HG03039 (cell line): ENCODE measurements around the gene CRK.
"Not testable (repeated sequence)": the region's sequence is repeated elsewhere in the genome, so short reads cannot be mapped to it uniquely, and the experiment has no call there.

ENCODE experiments used
- ATAC-seq: cut with Tn5 transposase; IDR thresholded peaks from one replicate; pipeline ENCODE4 v1.9.1; 2021; ENCODE audit warnings: mild to moderate bottlenecking, moderate library complexity; ENCODE audit not compliant: unreplicated experiment

Gene CRK

DNA sequence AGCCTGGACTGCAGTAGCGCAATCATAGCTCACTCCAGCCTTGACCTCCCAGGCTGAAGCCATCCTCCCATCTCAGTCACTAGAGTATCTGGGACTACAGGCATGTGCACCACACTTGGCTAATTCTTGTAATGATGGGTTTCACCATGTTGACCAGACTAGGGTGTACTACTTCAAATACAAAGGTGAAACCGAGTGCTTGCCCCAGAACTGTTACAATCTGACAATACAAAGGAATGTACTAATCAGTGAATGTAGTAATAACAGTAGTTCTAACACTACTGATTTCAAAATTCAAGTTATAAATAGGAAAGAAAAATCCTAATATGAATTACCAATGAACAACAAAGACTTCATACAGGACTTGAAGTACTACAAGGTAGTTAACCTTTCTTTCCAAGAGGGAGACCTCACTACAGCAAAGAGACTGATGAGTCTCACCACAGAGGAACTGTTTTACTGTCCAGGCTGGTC, 24.4 kb downstream of the CRK start:
- no peak for ATAC-seq

DNA sequence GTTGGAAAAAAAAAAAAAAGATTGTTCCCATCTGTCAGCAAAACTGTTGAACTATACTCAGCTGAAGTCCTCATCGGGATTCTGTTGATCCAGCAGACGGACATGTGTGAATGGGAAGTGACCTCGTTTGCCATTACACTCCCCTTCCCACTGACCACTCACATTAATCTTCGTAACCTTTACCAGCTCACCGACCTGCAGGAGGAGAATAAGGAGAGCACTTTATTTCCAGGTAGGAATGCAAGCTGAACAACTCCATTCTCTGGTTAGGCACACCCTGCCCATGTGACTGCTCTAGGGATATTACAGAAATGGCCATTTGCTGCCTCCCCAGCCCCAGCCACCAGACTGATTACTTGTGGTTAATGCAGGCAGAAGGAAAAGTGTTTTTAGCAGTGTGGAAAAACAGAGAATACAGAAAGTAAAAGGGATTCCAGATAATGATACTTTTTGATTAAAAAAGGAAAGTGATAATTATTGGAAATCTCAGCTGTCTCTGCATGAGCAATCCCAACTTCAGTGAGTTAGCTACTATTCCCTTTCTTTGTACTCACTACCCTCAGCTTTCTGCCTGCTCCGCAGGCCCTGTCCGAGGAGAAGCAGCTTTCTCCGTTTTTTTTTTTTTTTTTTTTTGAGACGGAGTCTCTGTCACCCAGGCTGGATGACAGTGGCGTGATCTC, 32.4 kb downstream of the CRK start:
- no peak for ATAC-seq

DNA sequence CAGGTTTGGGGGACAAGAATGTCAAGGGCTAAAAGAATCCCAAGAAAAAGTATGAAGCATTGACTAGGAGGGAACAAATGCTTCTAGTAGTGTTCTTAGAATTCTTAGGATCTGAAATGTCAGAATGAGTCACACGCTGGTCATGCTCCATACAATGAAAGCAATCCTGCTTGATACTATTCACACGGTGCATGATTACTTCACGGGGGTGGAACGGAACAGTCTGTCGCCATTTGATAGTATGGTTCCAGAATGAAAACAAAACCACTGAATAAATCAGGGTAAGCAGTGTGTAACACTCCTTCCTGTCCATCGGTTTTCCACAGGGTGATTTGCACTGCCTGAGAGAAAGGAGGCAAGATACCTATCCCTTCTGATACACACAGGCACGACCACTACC, 33.1 kb downstream of the CRK start:
- no peak for ATAC-seq

DNA sequence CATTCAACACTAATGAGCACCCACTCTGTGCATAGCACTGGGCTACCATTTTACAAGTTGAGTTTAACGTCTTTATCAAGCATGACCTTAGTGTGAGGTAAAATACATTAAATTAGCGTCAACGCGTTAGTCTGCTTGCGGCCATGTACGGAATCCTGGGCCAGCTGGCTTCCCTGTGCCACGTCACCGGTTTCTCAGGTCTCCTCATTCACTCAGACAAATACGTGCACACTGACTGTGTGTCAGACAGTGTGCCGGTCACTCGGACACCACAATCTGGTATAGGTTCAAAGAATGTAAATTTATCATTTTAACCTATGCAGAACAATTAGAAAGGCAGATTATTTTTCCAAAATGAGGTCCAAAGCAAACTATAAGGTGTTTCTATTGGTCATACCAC, 34.6 kb downstream of the CRK start:
- ATAC-seq: no peak

DNA sequence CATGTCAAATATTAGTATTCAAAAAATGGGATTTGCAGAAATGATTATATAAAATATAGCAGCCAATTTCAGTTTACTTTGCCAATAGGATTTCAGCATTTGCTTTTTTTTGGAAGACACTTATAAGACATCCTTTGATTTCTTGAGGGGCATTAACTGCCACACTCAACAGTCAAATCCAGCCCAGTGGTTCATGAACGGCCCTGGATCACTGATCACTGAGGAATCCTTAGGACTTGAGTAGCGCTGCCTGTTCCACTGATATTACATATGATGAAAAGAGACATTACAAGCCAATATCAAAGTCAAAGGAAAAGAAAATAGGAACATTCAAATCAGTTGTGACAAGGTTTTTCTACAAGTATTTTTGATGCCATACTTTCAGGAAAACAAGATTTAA, 35.1 kb downstream of the CRK start:
- ATAC-seq: no peak

DNA sequence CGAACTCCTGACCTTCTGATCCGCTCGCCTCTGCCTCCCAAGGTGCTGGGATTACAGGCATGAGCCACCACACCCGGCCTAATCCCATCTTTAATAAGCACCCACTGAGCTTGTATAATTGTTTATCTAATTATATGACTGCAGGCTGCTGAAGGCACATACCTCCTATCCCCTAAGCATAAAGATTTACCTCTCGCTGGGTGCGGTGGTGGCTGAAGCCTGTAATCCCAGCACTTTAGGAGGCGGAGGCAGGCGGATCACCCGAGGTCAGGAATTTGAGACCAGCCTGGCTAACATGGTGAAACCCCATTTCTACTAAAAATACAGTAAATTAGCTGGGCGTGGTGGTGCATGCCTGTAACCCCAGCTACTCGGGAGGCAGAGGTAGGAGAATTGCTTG, 35.9 kb downstream of the CRK start:
- ATAC-seq: no peak

DNA sequence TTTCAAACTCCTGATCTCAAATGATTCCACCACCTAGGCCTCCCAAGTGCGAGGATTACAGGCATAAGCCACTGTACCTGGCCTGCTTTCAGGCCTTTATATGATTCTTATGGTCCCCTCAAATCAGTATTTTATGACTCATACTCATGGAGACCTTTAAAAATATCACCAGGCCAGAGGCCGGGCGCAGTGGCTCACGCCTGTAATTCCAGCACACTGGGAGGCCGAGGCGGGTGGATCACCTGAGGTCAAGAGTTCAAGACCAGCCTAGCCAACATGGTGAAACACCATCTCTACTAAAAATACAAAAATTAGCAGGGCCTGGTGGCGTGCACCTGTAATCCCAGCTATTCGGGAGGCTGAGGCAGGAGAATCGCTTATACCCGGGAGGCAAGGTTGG, 37.6 kb downstream of the CRK start:
- ATAC-seq: not testable (repeated sequence)

DNA sequence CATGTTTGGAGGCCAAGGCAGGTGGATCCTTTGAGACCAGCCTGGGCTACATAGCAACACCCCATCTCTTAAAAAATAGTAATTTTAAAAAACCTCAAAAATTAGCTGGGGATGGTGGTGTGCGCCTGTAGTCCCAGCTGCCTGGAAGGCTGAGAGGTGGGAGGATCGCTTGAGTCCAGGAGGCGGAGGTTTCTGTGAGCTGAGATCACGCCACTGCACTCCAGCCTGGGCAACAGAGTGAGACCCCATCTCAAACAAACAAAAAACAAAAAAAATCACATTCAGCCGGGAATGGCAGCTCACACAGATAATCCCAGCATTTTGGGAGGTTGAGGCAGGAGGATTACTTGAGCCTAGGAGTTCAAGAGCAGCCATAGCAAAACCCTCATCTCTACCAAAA, 39.6 kb downstream of the CRK start:
- ATAC-seq: no peak

DNA sequence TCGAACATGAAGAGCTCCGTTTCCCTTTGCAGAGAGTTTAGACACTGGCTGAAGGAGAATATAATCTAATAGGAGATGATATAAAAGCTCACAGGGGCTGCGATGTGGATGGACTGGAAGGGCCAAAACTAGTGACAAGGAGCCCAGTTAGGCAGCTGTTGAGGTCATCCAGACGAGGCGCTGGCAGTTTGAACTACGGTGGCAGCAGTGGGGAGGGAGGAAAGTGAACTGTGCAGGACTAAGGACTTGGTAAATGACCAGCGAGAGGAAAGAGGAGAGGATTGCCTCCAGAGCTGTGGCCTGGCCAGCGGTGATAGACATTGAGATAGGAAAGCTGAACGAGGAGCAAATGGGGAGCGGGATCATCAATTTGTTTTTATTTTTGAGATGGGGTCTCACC, 41.4 kb downstream of the CRK start:
- no peak for ATAC-seq

DNA sequence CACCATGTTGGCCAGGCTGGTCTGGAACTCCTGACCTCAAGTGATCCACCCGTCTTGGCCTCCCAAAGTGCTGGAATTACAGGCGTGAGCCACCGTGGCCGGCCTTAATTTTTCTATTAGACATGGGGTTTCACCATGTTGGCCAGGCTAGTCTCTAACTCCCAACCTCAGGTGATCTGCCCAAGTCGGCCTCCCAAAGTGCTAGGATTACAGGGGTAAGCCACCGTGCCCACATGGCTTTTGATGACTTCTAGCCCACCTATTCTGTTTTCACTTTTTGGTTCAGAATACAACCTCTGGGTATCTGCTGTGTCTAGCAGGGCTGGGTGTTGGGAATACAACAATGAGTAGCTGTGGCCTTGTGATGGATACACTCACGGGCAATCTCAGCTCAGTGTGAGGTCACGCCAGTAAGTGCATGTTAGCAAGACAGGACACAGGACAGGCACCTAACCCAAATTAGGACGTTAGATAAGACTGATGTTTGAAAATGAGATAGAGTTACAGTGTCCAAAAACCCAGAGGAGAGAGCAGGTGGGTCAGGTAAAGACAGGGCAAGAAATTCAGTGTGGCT, 41.9 kb downstream of the CRK start:
- ATAC-seq: no peak

DNA sequence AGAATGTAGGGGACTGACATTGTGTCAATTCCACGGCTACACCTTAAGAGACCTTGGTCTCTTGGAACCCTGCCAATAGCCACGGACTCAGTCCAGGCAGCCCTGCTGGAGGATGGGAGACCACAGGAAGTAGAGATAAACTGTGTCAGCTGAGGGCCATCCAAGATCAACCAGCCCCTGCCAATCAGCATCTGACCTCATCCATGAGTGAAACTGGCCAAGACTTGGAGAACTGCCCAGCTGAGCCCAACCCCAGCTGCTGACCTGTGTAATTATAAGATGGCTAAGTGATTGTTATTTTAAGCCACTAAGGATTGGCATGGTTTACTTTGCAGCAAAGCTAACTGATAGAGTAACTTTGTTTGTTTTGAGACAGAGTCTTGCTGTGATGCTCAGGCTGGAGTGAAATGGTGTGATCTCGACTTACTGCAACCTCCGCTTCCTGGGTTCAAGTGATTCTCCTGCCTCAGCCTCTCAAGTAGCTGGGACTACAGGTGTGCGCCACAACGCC, 42.7 kb downstream of the CRK start:
- ATAC-seq: no peak

DNA sequence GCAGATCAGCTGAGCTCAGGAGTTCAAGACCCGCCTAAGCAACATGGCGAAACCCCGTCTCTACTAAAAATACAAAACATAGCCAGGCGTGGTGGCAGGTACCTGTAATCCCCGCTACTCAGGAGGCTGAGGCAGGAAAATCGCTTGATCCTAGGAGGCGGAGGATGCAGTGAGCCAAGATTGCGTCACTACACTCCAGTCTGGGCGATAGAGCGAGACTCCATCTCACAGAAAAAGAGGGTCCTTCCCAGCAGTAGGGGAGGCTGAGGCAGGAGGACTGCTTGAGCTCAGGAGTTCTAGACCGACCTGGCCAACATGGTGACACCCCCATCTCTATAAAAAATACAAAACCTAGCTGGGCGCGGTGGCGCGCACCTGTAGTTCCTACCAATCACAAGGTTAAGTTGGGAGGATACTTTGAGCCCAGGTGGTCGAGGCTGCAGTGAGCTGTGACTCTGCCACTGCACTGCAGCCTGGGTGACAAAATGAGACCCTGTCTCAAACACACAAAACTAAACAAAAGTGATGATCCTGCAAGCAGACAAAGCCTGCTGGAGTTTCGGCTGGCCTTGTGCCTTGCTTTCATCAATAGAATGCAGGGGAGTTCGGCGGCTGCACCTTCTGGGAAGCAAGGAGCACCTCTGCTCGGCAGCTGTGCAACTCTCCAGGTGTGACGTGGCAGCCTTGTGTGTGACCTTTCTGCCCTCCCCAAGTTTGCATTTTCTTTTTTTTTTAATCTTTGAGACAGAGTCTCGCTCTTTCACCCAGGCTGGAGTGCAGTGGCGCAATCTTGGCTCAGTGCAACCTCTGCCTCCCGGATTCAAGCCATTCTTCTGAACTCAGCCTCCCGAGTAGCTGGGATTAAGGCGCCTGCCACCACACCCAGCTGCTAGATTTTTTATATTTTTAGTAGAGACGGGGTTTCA, 43.6 kb downstream of the CRK start:
- no peak for ATAC-seq

DNA sequence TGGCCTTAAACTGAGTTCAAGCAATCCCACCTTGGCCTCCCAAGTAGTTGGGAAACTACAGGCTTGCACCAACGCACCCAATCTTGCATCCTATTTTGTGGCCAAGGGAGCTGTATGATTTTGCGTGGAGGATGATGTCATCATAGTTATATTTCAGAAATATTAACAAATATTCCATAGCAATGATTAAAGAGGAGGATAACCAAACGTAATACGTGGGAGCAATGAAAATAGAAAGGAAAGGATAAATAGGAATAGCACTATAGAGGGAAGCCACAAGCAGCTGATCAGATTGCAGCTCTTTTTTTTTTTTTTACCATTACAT, 53.8 kb downstream of the CRK start:
- no peak for ATAC-seq

DNA sequence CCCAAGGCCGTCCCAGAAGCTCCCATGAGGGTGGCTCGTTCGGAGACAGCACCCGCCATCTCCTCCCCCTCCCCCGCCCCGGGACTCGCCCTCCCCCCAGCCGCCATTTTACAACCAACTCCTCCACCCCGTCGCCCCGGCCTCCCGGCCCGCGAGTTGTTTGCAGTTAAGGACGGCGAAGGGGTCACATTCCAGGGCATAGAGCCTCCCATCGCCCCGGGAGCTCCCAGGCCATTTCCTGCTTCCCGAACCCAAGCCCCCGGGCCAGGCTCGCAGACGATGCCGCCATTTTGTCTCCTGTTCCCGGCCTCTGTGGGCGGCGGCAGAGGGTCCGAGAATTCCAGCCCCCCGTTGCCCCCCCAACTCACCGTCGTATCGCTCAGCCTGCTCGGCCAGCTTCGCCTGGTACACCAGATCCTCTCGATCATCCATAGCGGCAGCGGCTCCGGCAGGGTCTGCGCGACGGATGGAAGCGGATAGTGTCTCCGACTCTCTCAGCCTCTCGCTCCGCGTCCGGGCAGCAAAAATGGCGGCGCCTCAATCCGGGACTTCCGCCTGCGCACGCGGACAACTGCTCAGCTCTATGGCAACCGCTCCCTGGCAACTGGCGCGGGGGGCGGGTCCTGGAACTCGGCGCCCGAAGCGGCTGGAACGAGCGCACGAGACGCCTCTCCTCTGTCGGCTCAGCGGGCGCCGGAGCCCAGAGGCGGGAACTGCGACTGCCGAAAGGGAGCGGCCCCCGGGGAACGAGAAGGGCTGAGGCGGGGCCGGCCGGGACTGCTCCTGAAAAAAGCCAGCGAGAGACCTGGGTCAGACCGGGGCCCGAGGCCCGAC, 56.1 kb downstream of the CRK start, which contains the start of gene YWHAE:
Gene YWHAE, minus strand, starts transcription at position 544 of the 834 bp plus-strand sequence. Its CDS starts 112 bp downstream, at position 432.
- peak; percentile 83 for ATAC-seq

DNA sequence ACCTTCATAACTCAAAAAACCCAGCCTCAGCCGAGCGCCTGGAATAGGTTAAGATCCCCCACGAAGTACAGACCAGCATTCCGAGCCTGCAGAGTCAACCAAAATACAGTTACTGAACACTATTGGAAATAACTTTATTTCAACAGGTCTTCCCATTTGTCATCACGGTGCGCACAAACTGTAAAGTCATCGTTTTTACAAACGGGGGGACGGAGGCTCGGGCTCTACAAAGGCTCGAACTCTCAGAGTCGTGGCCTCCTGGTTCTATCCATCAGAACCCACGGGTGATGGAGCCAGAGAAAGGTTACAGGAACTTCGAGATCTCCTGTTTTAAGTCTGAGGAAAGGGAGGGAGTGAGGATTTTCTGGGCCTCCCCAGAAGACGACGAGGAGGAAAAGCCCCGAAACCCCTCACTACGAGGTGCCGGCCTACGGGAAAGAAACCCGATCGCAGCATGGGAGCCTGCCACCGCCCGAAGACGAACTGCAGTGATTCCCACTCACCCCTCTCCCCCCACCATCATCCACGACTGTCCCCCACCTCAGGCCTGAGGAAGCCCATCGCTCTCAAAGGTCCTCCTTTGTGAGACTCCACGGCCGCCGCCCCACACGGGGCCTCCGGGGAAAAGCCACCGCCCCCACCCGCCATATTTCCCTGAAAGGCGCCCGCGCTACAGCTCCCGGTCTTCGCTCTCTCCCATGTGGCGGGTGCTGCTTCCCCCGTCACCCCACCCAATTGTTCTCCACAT, 56.9 kb downstream of the CRK start:
- ATAC-seq: peak; percentile 18

DNA sequence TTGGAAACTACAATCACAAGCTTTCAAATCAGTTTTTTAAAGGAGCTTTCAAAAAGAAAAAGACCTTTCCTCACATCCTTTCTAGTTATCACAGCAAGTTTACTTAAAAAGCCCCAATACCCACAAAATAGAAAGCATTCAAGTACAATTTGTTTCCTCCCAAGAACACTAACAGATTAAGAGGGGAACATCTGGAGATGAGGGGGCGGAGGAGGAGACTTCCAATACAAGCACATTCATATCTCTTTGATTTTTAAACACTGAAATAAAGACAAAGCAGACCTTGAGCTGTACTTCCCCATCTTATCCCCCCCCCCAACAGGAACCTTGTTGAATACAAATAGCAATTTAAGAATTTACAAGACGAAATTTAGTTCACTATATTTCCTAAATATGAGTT, 58.0 kb downstream of the CRK start:
- no peak for ATAC-seq

DNA sequence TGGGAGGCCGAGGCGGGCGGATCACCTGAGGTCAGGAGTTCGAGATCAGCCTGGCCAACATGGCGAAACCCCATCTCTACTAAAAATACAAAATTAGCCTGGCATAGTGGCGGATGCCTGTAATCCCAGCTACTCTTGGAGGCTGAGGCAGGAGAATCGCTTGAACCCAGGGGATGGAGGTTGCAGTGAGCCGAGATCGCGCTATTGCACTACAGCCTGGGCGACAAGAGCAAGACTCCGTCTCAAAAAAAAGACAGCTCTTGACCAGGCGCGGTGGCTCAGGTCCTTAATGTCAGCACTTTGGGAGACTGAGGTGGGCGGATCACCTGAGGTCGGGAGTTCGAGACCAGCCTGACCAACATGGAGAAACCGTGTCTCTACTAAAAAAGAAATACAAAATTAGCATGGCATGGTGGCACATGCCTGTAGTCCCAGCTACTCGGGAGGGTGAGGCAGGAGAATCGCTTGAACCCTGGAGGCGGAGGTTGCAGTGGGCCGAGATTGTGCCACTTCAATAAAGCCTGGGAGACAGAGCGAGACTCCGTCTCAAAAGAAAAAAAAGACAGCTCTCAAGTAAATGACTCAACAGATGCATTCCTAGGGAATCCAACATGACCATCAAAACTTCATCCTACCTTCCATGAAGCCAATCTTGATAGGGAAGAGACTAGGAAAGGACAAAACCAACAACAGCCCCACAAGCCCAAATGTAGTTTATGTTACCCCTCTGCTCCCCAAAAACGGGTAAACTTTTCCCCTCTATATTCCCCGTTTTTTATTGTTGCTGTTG, 60.0 kb downstream of the CRK start:
- not testable (repeated sequence) for ATAC-seq

DNA sequence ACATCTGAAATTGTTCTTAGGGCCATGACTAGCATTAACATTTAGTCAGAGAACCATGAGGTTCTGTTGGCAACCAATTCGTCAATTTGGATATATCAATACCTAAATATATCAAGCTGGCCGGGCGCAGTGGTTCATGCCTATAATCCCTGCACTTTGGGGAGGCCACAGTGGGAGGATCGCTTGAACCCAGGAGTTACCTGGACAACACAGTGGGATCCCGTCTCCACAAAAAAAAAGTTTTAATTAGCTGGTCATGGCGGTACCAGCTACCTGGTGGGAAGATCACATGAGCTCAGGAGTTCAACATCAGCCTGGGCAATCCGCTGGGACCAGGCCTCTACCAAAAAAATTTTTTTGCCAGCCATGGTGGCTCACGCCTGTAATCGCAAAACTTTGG, 64.5 kb downstream of the CRK start:
- ATAC-seq: no peak
